Mucosa of descending colon (tissue), 3 donors: Measurements from ENCODE around the gene GMDS. TPM values are rescaled to one million over a fixed set of nuclear protein-coding genes. Genes with fewer than 3 reads are reported as not detected.

Source experiments
- ATAC-seq: fragments of 200-7000 bp; cut with Tn5 transposase; one replicate; pipeline ENCODE4 v1.9.1; 2020; ENCODE audit warnings: mild to moderate bottlenecking, moderate library complexity
- DNase-seq, 3 donors: peaks; one replicate each; pipeline ENCODE4 v3.0.0-alpha.2; 2020
- H3K36me3 ChIP-seq: fragments of 200-600 bp; one replicate; pipeline ENCODE4 v1.8.0; 2021; ENCODE audit warnings: low read depth, mild to moderate bottlenecking
- H3K4me1 ChIP-seq: fragments of 200-600 bp; one replicate; pipeline ENCODE4 v1.8.0; 2021; ENCODE audit warnings: low read depth, mild to moderate bottlenecking
- H3K4me3 ChIP-seq: fragments of 200-600 bp; one replicate; pipeline ENCODE4 v1.8.0; 2021; ENCODE audit warnings: mild to moderate bottlenecking
- H3K9me3 ChIP-seq: fragments of 200-600 bp; one replicate; pipeline ENCODE4 v1.8.0; 2021; ENCODE audit warnings: mild to moderate bottlenecking
- intact Hi-C, 2 donors: fragments of 100-400 bp; cut with DNase I in 1 of 2; cut with micrococcal nuclease in 1 of 2; formaldehyde crosslinking; loops; one replicate each; pipeline versions ENCODE4 v1.11.0 to v1.11.1; 2022; cut with DNase I, micrococcal nuclease
- total RNA-seq, 3 donors: library from RNA; stranded (reverse); fragmentation: NEBNext Ultra II Directional in 2 of 3; extraction: Animal tissue kit (Norgen Biotek cat#: 25700) in 2 of 3; gene quantifications; one replicate each; pipeline versions ENCODE4 v1.2.1 to v1.2.4, GENCODE V29; 2021 to 2023
- TF ChIP-seq, protein P1 (sequence below): fragments of 200-600 bp; IDR thresholded peaks from one replicate; pipeline ENCODE4 v1.8.0; 2022; ENCODE audit warnings: antibody characterized with exemption, mild to moderate bottlenecking
- donor health status: DM: no; HTN: no; CAD: no; lungs with moderate emphysema.
- donor health status: DM: no; HTN: no; CAD: no.
- donor health status: DM: no; HTN: yes; CAD: no.

The GMDS gene
- total RNA-seq, 3 donors from 2014 or later = 68.0 to 228 (median 135) TPM

DNA sequence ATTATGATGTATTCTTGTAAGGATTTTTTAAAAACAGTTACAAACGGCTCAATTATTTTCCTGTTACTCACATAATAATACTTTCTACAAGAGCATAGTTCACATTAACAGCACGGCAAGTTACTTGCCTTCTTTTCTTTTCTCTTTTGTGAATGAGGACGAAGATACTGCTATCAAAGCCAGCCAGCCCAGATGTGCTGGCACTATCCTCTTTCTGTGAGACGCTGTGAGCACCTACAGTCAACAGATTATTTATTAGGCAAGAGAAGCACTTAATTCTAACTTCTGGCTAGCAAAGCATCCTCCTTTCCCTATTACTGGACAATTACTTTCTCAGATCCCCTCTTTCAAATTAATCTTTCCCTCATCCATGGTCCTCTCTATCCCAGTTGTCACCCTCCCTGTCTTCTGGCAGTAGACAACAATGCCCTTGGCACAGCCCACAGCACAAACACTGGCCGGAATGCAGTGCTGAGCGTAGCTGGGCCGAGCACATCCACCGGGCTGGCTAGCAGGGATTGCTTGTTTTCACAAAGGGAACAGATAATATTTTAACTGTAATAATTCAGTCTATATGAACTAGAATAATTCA lies 373.6 kb downstream of the GMDS start:
- H3K4me1 ChIP-seq = no peaks in the 10 kb centered on the region
- H3K9me3 ChIP-seq = no peaks in the 10 kb centered on the region
- DNase-seq (no peak), ATAC-seq (no peak)
- no peak overlapping the region for H3K4me3 ChIP-seq
- intact Hi-C loops = no loop called here
- TF ChIP-seq, protein P1, sequence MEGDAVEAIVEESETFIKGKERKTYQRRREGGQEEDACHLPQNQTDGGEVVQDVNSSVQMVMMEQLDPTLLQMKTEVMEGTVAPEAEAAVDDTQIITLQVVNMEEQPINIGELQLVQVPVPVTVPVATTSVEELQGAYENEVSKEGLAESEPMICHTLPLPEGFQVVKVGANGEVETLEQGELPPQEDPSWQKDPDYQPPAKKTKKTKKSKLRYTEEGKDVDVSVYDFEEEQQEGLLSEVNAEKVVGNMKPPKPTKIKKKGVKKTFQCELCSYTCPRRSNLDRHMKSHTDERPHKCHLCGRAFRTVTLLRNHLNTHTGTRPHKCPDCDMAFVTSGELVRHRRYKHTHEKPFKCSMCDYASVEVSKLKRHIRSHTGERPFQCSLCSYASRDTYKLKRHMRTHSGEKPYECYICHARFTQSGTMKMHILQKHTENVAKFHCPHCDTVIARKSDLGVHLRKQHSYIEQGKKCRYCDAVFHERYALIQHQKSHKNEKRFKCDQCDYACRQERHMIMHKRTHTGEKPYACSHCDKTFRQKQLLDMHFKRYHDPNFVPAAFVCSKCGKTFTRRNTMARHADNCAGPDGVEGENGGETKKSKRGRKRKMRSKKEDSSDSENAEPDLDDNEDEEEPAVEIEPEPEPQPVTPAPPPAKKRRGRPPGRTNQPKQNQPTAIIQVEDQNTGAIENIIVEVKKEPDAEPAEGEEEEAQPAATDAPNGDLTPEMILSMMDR = no peak
- H3K36me3 ChIP-seq = no peaks in the 10 kb centered on the region

DNA sequence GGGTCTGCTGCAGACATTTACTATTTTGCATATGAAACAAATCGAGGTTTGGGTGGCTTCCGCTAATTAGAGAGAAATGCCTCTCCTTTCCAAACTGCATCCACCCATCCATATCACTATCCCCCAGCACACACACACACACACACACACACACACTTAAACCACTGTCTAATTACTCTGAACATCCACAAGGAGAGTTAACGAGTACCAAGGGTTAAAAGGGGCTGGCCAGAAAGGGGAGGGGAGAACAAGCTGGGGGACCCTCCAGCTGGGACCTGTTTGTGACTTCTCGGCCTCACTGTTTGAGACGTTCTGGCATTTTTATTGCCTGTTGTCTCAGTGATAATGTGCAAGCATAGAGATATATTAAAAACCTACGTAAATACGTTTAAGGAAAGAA lies 374.5 kb downstream of the GMDS start:
- DNase-seq = no peak
- Histone ChIP-seq H3K9me3 (no peaks in the 10 kb centered on the region), H3K4me1 (no peaks in the 10 kb centered on the region), H3K4me3 (no peak overlapping the region), H3K36me3 (no peaks in the 10 kb centered on the region)
- TF ChIP-seq, protein P1 = no peak
- intact Hi-C loops = no loop called here
- ATAC-seq = no peak

DNA sequence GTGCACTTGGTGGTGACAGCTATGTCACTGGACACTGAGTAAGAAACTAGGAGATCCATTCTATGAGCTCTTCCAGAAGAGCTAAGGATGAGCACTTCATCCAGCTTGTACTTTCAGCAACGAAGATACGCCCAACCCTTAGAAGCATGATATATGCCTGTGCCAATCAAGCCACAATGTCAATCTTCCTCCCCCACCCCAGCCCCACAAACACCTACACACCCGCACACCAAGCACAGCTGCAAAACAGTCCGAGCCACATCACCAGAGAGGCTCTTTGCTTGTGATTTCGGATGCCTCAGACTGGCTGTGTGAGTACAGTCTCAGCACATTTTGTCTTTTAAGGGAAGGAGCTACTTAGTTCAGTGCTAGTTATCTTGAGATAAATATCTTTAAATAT lies 375.2 kb downstream of the GMDS start:
- TF ChIP-seq, protein P1 = no peak
- no peak overlapping the region for H3K4me3 ChIP-seq
- no peaks in the 10 kb centered on the region for H3K9me3 ChIP-seq
- intact Hi-C loops = no loop called here
- no peak for ATAC-seq
- no peaks in the 10 kb centered on the region for H3K36me3 ChIP-seq
- H3K4me1 ChIP-seq = no peaks in the 10 kb centered on the region
- no peak for DNase-seq

DNA sequence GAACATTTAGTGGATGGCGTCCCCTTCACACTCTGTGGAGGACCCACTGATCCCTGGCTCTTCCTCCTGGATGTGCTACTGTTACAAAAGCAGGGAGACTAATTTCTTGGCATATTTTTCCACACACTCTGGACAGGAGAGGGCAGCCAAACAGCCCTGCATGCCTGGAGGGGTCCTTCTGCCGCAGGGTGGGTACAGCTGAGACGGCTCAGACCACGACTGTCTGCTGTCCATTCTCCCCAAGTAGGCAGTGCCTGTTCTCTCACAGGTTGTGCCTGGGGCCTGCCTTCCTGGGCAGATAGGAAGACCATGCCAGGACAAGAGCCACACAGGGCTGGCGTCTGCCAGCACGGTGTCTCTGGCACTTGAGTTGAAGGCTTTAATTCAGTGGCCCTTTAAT lies 375.6 kb downstream of the GMDS start:
- TF ChIP-seq, protein P1 = no peak
- Histone ChIP-seq H3K4me1 (no peaks in the 10 kb centered on the region), H3K9me3 (no peaks in the 10 kb centered on the region), H3K36me3 (no peaks in the 10 kb centered on the region), H3K4me3 (no peak overlapping the region)
- intact Hi-C loops = no loop called here
- no peak for ATAC-seq
- no peak for DNase-seq

DNA sequence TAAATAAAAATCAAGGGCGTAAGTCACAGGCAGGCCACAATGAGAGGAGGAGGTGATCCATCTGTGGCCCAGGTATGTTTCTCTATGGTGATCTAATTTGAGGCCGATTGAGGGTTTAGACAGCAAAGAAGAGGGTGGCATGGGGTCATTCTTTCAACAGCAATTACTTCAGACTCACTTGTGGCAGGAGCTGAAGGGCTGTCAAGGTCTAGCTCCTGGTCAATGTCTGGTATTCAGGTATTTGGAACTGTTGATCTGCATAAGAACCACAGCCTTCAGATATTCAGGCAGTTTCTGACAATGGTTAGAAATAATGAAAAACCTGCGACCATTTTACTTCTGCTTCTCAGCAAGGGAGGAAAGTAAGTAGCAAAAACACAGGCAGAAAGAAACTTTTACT lies 376.1 kb downstream of the GMDS start:
- TF ChIP-seq, protein P1 = no peak
- no peak for ATAC-seq

More for the DNA sequence above, 376.1 kb downstream of the GMDS start:
- Histone ChIP-seq H3K9me3 (no peaks in the 10 kb centered on the region), H3K36me3 (no peaks in the 10 kb centered on the region), H3K4me3 (no peak overlapping the region), H3K4me1 (no peaks in the 10 kb centered on the region)
- no peak for DNase-seq
- intact Hi-C loops = no loop called here
